Stimulated activated CD8-positive, alpha-beta memory T cell treated with anti-CD3 and anti-CD28 coated beads, Interleukin-12 subunit alpha, Interleukin-12 subunit beta, amount 100 ng/mL, for 4 hours (primary cell): ENCODE results near the gene TBC1D14.

Experiments
- DNase-seq: peaks from one replicate; pipeline ENCODE4 v3.0.0-alpha.2; 2020; ENCODE audit warnings: low read depth

Gene TBC1D14

GRCh38 chr4:7044137-7044930, 134.7 kb downstream of the TBC1D14 start:
- no peak for DNase-seq

GRCh38 chr4:7045553-7045952, 135.9 kb downstream of the TBC1D14 start:
- DNase-seq = no peak

- no peak for DNase-seq
Observed at GRCh38 chr4:7045961-7046921, 136.6 kb downstream of the TBC1D14 start.

GRCh38 chr4:7046971-7047370, 137.3 kb downstream of the TBC1D14 start:
- no peak for DNase-seq

GRCh38 chr4:7048642-7049041, 139.0 kb downstream of the TBC1D14 start:
- no peak for DNase-seq

GRCh38 chr4:7049295-7049694, 139.7 kb downstream of the TBC1D14 start:
- DNase-seq = no peak

- no peak for DNase-seq
Observed at GRCh38 chr4:7049739-7050138, 140.1 kb downstream of the TBC1D14 start.

GRCh38 chr4:7050481-7051143, 141.0 kb downstream of the TBC1D14 start:
- DNase-seq = no peak

GRCh38 chr4:7051144-7051495, 141.5 kb downstream of the TBC1D14 start:
- DNase-seq = no peak

- DNase-seq = no peak
Observed at GRCh38 chr4:7051905-7052304, 142.3 kb downstream of the TBC1D14 start.

GRCh38 chr4:7052313-7052712, 142.7 kb downstream of the TBC1D14 start:
- no peak for DNase-seq

GRCh38 chr4:7052923-7053715, 143.5 kb downstream of the TBC1D14 start:
- no peak for DNase-seq

GRCh38 chr4:7054106-7054880, 144.7 kb downstream of the TBC1D14 start:
- DNase-seq = no peak

GRCh38 chr4:7055111-7055989, 145.7 kb downstream of the TBC1D14 start:
- no peak for DNase-seq

- DNase-seq = no peak
Observed at GRCh38 chr4:7055990-7056325, 146.3 kb downstream of the TBC1D14 start.

GRCh38 chr4:7058792-7059191, 149.2 kb downstream of the TBC1D14 start:
- no peak for DNase-seq

GRCh38 chr4:7059662-7060061, 150.0 kb downstream of the TBC1D14 start:
- no peak for DNase-seq

GRCh38 chr4:7060346-7061150, 150.9 kb downstream of the TBC1D14 start:
- DNase-seq = no peak

- DNase-seq = no peak
Observed at GRCh38 chr4:7061815-7062214, 152.2 kb downstream of the TBC1D14 start.
